ENCODE data around the gene SNRNP25.

SNRNP25 gene

DNA sequence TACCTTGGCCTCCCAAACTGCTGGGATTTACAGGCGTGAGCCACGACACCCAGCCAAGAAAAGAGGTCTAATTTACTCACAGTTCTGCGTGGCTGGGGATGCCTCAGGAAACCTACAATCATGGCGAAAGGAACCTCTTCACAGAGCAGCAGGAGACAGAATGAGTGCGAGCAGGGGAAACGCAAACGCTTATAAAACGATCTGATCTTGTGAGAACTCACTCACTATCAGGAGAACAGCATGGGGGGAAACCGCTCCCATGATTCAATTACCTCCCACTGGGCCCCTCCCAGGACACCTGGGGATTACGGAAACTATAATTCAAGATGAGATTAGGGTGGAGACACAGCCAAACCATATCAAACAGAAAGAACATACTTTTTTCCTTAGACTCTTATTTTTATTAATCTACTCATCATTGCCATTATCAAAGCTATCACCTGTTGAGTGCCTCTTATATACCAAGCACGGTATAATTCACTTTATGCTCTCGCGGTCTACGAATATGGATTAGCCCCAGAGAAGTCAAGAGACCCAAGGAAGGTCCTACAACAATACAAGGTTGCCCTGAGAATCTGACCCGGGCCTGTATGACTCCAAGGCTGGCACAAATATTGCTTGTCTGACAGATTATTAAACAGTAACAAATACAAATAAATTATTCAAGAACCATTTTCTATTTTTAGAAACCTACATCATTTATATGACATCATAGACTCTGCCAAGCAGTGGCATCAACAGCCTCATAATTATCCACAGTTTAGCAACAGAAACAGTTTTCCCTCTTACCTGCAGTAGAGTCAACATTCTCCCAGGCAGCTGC is 2.6 kb upstream of the SNRNP25 start:
- TF ChIP-seq EZH2phosphoT487 (IDR thresholded peaks at IDR 0.05; ENCODE audit: low read length) (no peak), EZH2 (optimal IDR thresholded peaks at IDR 0.05; ENCODE audit: low read depth, low read length) (no peak)
- TF ChIP-seq, protein P1, sequence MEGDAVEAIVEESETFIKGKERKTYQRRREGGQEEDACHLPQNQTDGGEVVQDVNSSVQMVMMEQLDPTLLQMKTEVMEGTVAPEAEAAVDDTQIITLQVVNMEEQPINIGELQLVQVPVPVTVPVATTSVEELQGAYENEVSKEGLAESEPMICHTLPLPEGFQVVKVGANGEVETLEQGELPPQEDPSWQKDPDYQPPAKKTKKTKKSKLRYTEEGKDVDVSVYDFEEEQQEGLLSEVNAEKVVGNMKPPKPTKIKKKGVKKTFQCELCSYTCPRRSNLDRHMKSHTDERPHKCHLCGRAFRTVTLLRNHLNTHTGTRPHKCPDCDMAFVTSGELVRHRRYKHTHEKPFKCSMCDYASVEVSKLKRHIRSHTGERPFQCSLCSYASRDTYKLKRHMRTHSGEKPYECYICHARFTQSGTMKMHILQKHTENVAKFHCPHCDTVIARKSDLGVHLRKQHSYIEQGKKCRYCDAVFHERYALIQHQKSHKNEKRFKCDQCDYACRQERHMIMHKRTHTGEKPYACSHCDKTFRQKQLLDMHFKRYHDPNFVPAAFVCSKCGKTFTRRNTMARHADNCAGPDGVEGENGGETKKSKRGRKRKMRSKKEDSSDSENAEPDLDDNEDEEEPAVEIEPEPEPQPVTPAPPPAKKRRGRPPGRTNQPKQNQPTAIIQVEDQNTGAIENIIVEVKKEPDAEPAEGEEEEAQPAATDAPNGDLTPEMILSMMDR (IDR thresholded peaks at IDR 0.05; ENCODE audit: low read length) = no peak
- Histone ChIP-seq H3K79me2 (ENCODE audit: low read length) (peaks cover 74% of the 10 kb centered on the region), H3K27ac (ENCODE audit: low read length) (no peak overlapping the region), H3K9me3 (replicated peaks; ENCODE audit: insufficient read depth, low read length) (no peaks in the 10 kb centered on the region), H3K27me3 (replicated peaks; ENCODE audit: insufficient read depth, low read length) (no peaks in the 10 kb centered on the region), H3K4me3 (ENCODE audit: low read length) (no peak overlapping the region), H3K36me3 (replicated peaks; ENCODE audit: insufficient read depth, low read length) (peaks cover 5% of the 10 kb centered on the region; the same call in 1 of the 2 replicates), H4K20me1 (ENCODE audit: insufficient read depth, low read length) (no peaks in the 10 kb centered on the region), H3K9me2 (replicated peaks; ENCODE audit: insufficient read depth, low read length) (no peaks in the 10 kb centered on the region), H3K9ac (ENCODE audit: low read length) (no peak overlapping the region), H2AFZ (ENCODE audit: low read length) (no peak overlapping the region), H3K4me2 (ENCODE audit: low read depth, low read length) (peak overlapping the region; percentile 5; the same call in 1 of the 2 replicates), H3K4me1 (ENCODE audit: low read length) (peaks cover 7% of the 10 kb centered on the region; the same call in 1 of the 2 replicates), H3F3A (ENCODE audit: insufficient read depth, low read length) (peaks cover 8% of the 10 kb centered on the region)
- DNase-seq = no peak

DNA sequence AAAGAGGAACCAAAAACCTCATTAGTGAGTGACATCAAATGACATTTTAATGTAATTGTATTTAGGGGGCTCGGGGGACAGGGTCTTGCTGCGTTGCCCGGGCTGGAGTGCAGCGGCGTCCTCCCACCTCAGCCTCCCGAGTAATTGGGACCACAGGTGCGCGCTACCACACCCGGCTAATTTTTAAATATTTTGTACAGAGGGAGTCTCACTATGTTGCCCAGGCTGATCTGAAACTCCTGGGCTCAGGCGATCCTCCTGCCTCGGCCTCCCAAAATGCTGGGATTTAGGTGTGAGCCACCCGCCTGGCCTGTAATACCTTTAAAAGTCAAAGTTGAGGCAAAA is 581 bp downstream of the SNRNP25 start:
- Histone ChIP-seq H3K79me2 (ENCODE audit: low read length) (peaks cover 57% of the 10 kb centered on the region), H3K9me3 (replicated peaks; ENCODE audit: insufficient read depth, low read length) (no peaks in the 10 kb centered on the region), H3K36me3 (replicated peaks; ENCODE audit: insufficient read depth, low read length) (peaks cover 7% of the 10 kb centered on the region; the same call in 1 of the 2 replicates), H3K27me3 (replicated peaks; ENCODE audit: insufficient read depth, low read length) (no peaks in the 10 kb centered on the region), H3K4me2 (ENCODE audit: low read depth, low read length) (peak overlapping the region; percentile 71), H3K27ac (ENCODE audit: low read length) (peak overlapping the region; percentile 5; the same call in 1 of the 2 replicates), H3K9me2 (replicated peaks; ENCODE audit: insufficient read depth, low read length) (no peaks in the 10 kb centered on the region), H4K20me1 (ENCODE audit: insufficient read depth, low read length) (no peaks in the 10 kb centered on the region), H3K4me1 (ENCODE audit: low read length) (peaks cover 7% of the 10 kb centered on the region; the same call in 1 of the 2 replicates), H3F3A (ENCODE audit: insufficient read depth, low read length) (peaks cover 8% of the 10 kb centered on the region), H3K9ac (ENCODE audit: low read length) (peak overlapping the region; percentile 76), H2AFZ (ENCODE audit: low read length) (peak overlapping the region; percentile 73), H3K4me3 (ENCODE audit: low read length) (peak overlapping the region; percentile 78)
- DNase-seq = no peak
- TF ChIP-seq, protein P1 (IDR thresholded peaks at IDR 0.05; ENCODE audit: low read length) = no peak
- no peak for TF ChIP-seq EZH2phosphoT487 (IDR thresholded peaks at IDR 0.05; ENCODE audit: low read length)
- TF ChIP-seq EZH2 (optimal IDR thresholded peaks at IDR 0.05; ENCODE audit: low read depth, low read length) = no peak

DNA sequence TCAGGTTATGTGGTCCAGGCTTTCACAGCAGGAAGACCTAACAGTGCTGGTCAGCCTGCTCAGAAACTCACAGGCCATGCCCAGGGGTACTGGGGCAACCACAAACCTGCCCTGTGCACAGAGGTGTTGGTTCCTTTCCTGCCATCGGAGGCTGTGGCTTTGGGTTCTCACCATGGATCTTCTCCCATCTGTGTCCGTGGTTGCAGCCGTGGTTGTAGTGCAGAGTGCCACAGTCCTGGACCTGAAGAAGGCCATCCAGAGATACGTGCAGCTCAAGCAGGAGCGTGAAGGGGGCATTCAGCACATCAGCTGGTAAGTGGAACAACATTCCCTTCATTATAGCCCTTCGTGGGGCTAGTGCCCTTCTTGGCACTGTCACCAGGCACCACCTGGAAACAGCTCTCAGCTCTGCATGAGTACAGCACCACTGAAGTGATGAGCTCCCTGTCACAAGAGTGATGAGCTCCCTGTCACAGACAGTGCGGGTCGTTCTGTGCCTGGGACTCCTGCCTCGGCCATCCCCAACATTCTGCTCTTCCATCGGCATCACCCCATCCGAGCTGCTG is 2.0 kb downstream of the SNRNP25 start:
- H3K36me3 ChIP-seq (replicated peaks; ENCODE audit: insufficient read depth, low read length) = peaks cover 7% of the 10 kb centered on the region; the same call in 1 of the 2 replicates
- TF ChIP-seq EZH2phosphoT487 (IDR thresholded peaks at IDR 0.05; ENCODE audit: low read length) (no peak), EZH2 (optimal IDR thresholded peaks at IDR 0.05; ENCODE audit: low read depth, low read length) (no peak)
- TF ChIP-seq, protein P1 (IDR thresholded peaks at IDR 0.05; ENCODE audit: low read length) = no peak

More for the DNA sequence above, 2.0 kb downstream of the SNRNP25 start:
- Histone ChIP-seq H3K9me3 (replicated peaks; ENCODE audit: insufficient read depth, low read length) (no peaks in the 10 kb centered on the region), H3F3A (ENCODE audit: insufficient read depth, low read length) (peaks cover 8% of the 10 kb centered on the region), H3K4me2 (ENCODE audit: low read depth, low read length) (no peak overlapping the region), H4K20me1 (ENCODE audit: insufficient read depth, low read length) (no peaks in the 10 kb centered on the region), H3K4me1 (ENCODE audit: low read length) (peaks cover 7% of the 10 kb centered on the region; the same call in 1 of the 2 replicates), H2AFZ (ENCODE audit: low read length) (no peak overlapping the region), H3K27ac (ENCODE audit: low read length) (no peak overlapping the region), H3K9me2 (replicated peaks; ENCODE audit: insufficient read depth, low read length) (no peaks in the 10 kb centered on the region), H3K9ac (ENCODE audit: low read length) (no peak overlapping the region), H3K79me2 (ENCODE audit: low read length) (peaks cover 44% of the 10 kb centered on the region), H3K4me3 (ENCODE audit: low read length) (no peak overlapping the region), H3K27me3 (replicated peaks; ENCODE audit: insufficient read depth, low read length) (no peaks in the 10 kb centered on the region)
- no peak for DNase-seq
